ENCODE data around the gene UBE2M.

UBE2M gene

DNA sequence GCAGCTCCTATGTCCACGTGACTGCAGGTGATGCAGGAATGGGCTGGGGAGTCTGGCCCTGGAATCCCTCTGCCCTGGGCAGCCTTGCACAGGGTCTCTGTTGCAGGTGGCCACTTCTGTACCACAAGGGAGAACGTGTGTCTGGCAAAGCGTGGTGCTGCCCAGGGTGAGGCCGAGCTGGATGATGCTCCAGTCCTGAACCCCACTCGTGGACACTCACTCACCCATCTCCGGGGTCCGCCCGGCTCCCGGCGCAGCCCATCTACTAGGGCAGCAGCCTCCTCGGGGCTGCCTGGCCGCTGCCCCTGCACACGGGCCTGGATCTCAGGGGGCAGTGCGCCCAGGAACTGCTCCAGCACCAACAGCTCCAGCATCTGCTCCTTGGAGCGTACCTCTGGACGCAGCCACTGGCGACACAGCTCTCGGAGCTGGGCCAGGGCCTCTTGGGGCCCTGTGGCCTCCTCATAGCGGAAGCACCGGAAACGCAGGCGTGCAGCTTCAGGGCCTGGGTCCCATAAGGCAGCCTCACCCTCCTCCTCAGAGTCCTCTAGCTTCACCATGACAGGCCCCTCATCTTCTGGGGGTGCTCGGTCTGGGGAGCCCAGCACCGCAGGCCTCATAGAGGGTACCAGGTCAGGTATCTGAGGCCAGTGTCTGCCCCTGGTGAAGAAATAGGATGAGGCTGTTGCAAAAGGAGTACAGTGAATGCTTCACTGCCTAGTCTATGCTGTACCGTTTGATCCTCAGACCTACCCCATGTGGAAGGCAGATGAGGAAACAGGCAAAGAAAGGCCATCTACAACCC, 12.6 kb upstream of the UBE2M start:
- DNase-seq, result no peak

DNA sequence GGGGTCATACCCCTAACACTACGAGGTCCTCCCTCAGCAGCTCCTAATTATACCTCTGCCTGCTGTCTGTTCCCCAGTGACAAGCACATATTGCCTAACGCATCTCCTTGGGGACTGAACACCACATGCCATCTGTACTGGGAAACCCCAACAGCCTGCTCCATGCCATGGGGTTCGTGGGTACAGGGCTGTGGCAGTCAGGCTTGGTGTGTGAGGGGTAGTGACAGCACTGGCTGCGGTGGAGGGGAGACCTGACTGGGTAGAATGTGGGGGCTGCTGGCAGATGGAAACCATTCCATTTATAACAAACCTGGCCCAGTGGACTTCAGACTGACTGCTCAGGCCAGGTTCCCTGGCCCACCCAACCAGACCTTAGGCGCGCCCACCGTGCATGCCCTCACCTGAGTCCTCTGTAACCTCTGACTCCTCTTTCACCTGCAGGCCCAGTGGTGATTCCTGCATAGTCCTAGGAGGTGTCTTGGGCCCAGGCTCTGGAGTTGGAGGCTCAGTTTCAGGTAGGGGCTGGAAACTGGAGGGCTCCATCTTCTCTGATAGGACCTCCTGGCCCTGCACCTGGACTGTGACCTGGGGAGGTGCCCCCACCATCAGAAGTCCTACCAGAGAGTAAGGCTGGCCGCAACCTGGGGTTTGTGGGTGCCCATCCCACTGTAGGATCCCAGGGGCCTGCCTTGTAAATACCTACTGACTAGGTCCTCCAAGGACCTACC, 11.7 kb upstream of the UBE2M start:
- DNase-seq, result no peak

- DNase-seq, result no peak
Measured at GRCh38 chr19:58569191-58569942, 11.0 kb upstream of the UBE2M start.

DNA sequence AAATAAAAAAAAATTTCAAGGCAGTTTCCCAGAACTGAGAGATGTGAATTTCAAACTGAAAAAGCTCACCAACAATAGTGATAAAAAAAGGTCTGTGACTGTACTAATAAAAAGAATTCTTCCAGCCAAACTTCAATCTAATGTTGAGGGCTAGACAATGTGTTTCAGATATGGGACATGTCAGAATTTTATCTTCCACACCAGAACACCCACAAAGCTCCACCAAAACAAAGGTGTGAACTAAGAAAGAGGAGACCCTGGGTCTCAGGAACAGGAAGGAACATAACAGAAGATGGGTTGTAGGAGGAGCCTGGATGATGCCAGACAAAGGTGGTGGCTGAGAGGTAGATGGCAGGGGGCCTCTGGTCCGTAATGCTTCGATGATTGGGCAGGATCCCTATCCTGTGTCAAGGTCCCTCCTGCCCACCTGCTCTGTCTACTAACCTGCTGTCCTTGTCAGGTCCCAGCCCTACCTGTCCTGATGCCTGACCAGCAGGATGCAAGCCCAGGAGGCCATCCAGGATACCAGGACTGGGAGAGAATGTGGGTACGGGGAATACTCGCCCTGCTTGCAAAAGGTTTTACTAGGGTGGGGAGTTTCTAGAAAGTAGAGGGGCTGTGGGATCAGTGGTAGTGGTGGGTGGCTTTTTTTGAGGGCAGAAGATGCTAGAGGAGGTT, 10.2 kb upstream of the UBE2M start:
- DNase-seq, result no peak

DNA sequence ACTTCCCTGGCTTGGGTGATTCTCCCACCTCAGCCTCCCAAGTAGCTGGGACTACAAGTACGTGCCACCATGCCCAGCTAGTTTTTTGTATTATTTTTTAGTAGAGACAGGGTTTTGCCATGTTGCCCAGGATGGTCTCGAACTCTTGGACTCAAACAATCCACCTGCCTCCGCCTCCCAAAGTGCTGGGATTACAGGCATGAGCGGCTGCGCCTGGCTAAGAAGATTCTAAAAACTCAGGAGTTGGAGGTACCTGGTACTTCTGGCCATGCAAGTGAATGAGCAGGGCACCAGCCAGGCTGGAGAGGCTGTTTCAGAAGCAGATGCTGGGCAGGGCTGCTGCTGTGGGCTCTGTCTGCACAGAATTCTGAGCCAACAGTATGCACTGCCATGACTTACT, 8.6 kb upstream of the UBE2M start:
- no peak for DNase-seq

DNA sequence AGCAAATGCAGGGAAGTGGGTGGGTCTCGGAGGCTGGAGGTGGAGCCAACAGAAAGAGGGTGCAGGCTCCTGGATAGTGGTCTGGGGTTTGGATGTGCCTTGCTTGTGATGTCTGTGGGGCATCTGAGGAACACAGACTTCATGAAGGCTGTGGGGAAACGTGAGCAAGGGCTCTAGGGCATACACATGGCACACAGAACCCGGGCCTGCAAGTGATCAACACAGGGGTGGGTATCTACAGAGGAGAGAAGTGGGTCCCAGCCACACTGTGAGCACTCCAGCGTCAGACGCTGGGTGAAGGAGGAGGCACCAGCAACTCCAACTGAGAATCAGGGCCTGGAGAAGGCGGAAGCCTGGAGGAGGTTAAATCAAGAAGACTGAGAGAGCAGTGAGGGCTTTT, 5.4 kb upstream of the UBE2M start:
- DNase-seq, result no peak

- no peak for DNase-seq
Measured at GRCh38 chr19:58563034-58563573, 4.7 kb upstream of the UBE2M start.

DNA sequence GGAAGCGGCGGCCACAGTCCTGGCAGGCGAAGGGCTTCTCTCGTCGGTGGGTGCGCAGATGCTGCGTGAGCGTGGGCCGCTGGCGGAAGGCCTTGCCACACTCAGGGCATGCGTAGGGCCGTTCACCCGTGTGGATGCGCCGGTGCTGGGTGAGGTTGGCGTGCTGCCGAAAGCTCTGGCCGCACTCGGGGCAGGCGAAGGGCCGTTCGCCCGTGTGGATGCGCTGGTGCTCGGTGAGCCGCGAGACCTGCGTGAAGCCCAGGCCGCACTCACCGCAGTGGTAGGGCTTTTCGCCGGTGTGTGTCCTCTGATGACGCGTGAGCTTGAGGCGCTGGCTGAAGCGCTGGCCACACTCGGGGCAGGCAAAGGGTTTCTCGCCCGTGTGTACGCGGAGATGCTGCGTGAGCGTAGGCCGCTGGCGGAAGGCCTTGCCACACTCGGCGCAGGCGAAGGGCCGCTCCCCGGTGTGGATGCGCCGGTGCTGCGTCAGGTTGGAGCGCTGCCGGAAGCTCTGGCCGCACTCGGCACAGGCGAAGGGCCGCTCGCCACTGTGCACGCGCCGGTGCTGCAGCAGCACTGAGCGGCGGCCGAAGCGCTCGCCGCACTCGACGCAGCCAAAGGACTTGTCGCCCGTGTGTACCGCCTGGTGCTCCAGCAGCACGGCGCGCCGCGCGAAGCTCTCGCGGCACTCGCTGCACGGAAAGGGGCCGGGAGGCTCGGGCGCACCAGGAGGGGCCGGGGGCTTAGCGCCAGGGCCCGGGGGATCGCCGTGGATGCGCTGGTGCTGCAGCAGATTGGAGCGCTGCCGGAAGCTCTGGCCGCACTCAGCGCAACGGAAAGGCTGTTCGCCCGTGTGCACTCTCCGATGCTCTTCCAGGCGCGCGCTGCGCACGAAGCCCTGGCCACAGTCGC, 4.0 kb upstream of the UBE2M start:
- DNase-seq, result no peak

- DNase-seq, result no peak
Measured at GRCh38 chr19:58561373-58562121, 3.1 kb upstream of the UBE2M start.

- no peak for DNase-seq
Measured at GRCh38 chr19:58560921-58561320, 2.5 kb upstream of the UBE2M start.

GRCh38 chr19:58560007-58560887, 1.8 kb upstream of the UBE2M start:
- DNase-seq, result no peak

DNA sequence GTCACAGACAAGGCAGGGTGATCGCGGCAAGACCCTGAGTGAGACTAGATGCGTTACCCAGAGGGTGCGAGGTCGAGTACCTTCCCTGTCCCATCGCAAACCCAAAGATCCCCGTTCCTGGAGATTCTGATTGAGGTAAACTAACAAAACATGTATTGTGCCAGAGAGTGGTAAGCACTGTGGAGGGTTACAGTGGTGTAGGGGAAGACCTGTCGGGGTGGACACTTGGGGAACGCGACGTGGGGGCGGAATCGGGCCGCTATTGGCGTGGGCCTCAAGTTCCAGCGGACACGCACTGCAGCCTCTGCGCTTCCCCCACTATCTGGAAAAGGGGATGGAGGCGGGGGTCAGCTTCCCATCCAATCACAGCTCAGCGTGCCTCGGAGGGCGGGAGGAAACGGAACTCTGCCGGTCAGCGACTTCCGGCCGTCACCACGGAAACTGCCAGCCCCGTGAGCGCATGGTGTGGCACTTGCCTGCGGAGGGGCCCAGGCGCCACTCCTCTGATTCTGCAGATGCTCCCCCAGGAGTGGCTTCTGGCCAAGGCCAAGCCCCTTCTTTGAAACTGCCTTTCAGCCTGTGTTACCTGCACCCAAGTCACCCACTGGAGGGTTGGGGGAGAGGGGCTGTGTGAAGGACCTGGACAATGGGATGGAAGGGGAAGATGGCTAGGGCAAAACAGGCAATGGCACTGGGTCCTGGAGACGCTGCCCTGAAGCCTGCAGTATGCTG, 1.0 kb upstream of the UBE2M start:
- DNase-seq, result no peak

DNA sequence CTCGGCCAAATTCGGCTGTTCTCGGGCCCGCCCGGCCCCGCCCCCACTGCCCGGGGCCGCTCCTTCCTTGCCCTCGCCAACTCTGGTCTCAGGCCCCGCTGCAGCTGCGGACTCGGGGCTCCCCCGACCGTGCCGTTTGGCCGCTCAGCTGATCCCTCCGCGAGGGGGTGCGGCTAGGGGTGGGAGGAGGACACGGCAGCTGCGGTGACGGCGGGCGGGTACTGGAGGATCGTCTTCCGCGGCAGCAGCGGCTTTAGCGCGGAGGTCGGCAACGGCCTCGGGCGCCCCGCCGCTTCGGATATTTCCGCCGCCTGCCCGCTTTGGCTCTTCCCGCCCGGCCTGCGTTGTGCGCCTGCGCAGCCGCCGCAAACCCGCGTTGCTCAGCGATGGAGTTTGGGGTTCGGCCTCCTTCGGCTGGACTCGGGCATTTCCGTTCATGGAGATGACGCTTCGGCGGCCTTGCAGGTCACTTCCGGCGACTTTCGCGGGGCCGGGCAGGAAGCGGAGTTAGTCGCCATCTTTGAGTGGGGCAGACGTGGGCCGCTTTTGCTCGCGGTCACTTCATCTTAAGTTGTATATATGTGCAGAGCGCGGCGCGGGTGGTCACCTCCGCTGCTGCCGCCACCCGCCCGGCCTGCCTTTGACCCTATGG, 338 bp upstream of the UBE2M start:
- DNase-seq, result no peak

DNA sequence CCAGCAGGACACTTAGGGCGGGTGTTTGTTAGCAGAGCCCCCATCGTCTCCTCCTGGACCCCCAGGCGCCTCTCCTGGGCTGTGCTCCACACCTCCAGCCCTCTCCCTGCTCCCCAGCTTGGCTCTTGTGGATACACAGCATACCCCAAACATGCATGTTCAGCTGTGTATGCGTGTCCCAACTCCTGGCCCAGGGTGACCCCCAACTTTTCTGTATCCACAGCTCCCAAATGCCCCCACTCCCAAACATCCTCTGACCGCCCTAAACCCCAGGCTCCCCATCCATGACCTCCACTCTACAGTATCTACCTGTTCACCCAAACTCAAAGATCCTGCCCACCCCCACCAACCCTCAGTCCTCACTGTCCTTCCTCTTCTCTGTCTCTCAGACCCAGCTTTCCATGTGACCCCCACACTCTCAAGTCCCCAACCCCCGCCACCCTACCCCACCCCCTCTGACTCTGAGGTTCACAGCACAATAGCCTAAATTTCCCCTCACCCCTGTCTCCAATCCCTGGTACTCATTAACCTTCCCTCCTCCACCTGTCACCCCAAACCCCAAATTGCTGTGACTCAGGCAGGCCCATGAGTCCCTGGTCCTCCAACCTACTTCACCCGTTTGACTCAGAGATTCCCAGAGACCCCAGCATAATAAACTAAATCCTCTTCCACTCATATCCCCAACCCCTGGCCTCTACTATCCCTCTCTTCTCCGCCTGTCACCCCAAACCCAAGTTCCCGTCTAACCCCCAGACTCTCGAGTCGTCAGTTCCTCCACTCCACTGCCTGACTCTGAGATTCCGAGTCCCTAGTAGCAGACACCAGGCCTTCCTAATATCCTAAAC, 968 bp downstream of the UBE2M start:
- no peak for DNase-seq

- DNase-seq, result no peak
Measured at GRCh38 chr19:58556622-58557220, 1.7 kb downstream of the UBE2M start.

DNA sequence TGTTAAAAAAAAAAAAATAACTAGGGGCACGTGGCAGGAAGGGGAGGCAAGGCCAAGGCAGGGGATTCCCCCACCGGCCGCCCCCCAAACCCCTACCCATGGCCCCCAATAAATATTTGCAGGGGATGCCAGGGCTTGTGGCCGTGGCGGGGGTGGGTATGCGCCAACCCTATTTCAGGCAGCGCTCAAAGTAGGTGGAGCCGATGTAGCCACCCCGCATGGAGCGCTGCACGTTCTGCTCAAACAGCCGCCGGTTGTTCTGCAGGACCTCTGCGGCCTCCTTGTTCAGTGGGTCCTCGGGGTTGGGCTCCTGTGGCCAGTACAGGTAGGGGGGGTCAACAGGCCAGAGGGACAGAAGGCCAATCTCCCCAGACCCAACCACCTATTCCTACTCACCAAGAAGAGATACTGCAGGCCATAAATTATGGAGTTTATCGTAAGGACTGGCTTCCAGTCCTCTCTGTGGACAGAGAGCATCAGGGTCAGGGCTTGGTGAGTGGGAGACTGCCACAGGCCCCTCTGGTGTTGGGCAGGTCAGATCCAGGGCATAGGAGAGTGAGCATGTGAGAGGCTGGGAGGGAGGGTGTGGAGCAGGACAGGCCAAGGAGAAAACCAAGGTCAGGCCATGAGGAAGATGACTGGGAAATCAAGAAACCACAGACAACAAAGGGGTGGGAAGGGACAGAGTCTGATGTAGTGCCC, 2.3 kb downstream of the UBE2M start:
- no peak for DNase-seq
